GM12864 (cell line): ENCODE data around the gene NCF2.

ENCODE experiments used
- DNase-seq: peaks from one replicate; pipeline ENCODE4 v3.0.0-alpha.2; 2011; ENCODE audit warnings: low read depth
- H3K4me3 ChIP-seq: 2 replicates; pipeline ENCODE4 v1.5.1; 2011; ENCODE audit warnings: mild to moderate bottlenecking, low read depth, low read length, control low read depth
- TF ChIP-seq, protein P1 (sequence below): IDR thresholded peaks from 2 replicates; pipeline ENCODE4 v1.5.1; 2011; ENCODE audit warnings: low read depth, mild to moderate bottlenecking, moderate library complexity, low read length, control low read depth, inconsistent platforms; ENCODE audit errors: missing control alignments

Gene NCF2

GRCh38 chr1:183548116-183548515, 42.1 kb downstream of the NCF2 start:
- TF ChIP-seq, protein P1, sequence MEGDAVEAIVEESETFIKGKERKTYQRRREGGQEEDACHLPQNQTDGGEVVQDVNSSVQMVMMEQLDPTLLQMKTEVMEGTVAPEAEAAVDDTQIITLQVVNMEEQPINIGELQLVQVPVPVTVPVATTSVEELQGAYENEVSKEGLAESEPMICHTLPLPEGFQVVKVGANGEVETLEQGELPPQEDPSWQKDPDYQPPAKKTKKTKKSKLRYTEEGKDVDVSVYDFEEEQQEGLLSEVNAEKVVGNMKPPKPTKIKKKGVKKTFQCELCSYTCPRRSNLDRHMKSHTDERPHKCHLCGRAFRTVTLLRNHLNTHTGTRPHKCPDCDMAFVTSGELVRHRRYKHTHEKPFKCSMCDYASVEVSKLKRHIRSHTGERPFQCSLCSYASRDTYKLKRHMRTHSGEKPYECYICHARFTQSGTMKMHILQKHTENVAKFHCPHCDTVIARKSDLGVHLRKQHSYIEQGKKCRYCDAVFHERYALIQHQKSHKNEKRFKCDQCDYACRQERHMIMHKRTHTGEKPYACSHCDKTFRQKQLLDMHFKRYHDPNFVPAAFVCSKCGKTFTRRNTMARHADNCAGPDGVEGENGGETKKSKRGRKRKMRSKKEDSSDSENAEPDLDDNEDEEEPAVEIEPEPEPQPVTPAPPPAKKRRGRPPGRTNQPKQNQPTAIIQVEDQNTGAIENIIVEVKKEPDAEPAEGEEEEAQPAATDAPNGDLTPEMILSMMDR: no peak
- H3K4me3 ChIP-seq: no peak overlapping the region
- no peak for DNase-seq

DNA sequence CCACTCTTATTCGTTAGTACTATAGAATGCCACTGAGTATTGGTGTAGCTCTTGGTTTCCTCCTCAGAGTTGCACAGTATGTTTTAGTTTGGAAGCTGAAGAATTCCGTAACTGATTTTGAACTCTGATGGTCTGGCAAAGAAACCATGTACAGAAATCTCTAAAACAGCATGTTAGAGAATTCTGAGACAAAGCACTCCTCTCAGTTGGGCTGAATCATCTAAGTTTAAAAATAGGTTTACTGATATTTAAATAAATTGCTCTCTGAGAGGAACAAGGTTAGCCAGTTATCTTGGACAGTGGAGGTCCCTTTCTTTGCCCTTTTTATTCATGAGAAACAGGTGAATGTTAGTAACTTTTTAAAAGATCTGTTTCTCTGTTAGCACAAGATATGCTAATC, 43.8 kb downstream of the NCF2 start:
- H3K4me3 ChIP-seq: no peak overlapping the region

GRCh38 chr1:183544598-183545297, 45.5 kb downstream of the NCF2 start:
- TF ChIP-seq, protein P1: no peak
- no peak for DNase-seq
- H3K4me3 ChIP-seq: no peak overlapping the region

More for the DNA sequence above, 43.8 kb downstream of the NCF2 start:
- TF ChIP-seq, protein P1: no peak
- no peak for DNase-seq

DNA sequence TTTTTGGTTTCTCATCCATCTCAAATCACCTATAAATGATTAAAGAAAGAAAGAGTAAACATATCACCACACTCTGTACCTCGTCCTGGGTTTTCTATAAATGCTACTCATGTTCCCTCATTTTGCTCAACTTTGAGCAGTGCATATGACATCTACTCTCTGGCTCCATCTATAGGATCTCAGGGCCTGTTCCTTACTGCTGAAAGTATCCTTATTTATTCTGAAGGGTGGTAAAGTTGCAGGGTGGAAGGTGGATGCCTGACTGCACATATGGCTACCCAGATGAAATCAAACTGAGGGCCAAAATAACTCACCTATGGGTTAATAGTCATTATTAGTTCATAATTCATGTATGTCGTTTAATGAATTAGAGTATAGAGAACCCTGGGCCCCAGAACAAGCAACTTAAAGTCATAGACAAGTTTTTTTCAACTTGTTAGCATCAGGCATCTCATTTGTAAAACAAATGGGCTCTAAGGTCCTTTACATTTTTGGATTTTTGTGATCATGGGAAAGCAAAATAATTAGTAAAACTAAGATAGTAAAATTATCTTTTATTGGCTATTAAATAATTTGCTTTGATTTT, 46.5 kb downstream of the NCF2 start:
- no peak for DNase-seq
- TF ChIP-seq, protein P1: peak; percentile 69
- no peak overlapping the region for H3K4me3 ChIP-seq

DNA sequence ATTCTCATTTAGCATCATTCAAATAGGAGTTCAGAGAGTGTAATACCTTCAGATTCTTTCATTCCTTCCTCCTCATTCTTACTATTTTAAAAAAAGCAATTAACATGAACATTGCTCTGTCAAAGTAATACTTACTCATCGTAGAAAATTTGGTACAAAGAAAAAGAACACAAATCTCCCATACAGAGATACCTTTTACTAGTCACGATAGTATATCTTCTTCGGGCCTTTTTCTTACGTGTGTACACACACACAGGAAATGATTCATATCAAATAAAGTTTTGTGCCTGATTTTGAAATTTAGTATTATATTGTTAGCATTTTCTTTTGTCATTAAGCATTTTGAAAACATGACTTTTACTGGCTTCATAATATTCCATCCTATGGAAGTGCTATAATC, 52.9 kb downstream of the NCF2 start:
- TF ChIP-seq, protein P1: no peak
- no peak for DNase-seq
- no peak overlapping the region for H3K4me3 ChIP-seq

GRCh38 chr1:183533617-183534174, 56.6 kb downstream of the NCF2 start:
- DNase-seq: no peak
- no peak overlapping the region for H3K4me3 ChIP-seq
- TF ChIP-seq, protein P1: no peak
